H1 (cell line): ENCODE results near the gene CALM1. TPM values are rescaled to one million over a fixed set of nuclear protein-coding genes. Genes with fewer than 3 reads are reported as not detected.

Experiments
- CBX5 ChIP-seq: fragments of 300-800, 300-1000 bp; sonication (generic); IDR thresholded peaks from 2 replicates; pipeline ENCODE4 v1.7.1; 2016; ENCODE audit warnings: antibody characterized with exemption, low read length, low read depth
- EZH2 ChIP-seq: fragments of 200-600 bp; sonication (generic); IDR thresholded peaks from 2 replicates; pipeline ENCODE4 v1.7.1; 2012; ENCODE audit warnings: low read depth, mild to moderate bottlenecking, moderate library complexity, low read length, inconsistent platforms; ENCODE audit not compliant: severe bottlenecking
- GABPA ChIP-seq: IDR thresholded peaks from 2 replicates; pipeline ENCODE4 v1.6.1; 2011; ENCODE audit warnings: mild to moderate bottlenecking, low read length, moderate library complexity, borderline replicate concordance; ENCODE audit not compliant: insufficient read depth
- JUND ChIP-seq: IDR thresholded peaks from 2 replicates; pipeline ENCODE4 v1.6.1; 2011; ENCODE audit warnings: mild to moderate bottlenecking, improper control_type of control experiment, low read length
- TBP ChIP-seq: IDR thresholded peaks from 2 replicates; pipeline ENCODE4 v1.6.1; 2011; ENCODE audit warnings: low read depth, low read length, improper control_type of control experiment
- polyA plus RNA-seq, 7 experiments: library from polyadenylated mRNA; depleted of rRNA in 3 of 7; stranded (reverse) in 5 of 7; unstranded in 2 of 7; fragments of >200 nt in 5 of 7; fragments of 200-250 nt in 2 of 7; gene quantifications; 1 replicate in 5 of 7; 2 replicates in 1 of 7; 4 replicates in 1 of 7; pipeline versions ENCODE4 v1.2.1 to v1.2.3, GENCODE V29; 2011 to 2013; ENCODE audit warnings: missing spikeins in 2 of 7, mixed read lengths in 2 of 7
- total RNA-seq: library from RNA; stranded (reverse); fragmentation: NEBNext Ultra II Directional; extraction: Animal tissue kit (Norgen Biotek cat#: 25700); gene quantifications from 2 replicates; pipeline ENCODE4 v1.2.1, GENCODE V29; 2021

The CALM1 gene
- total and polyA plus RNA-seq, 2 of the 8 experiments (the other 6 are each of a cell fraction or from before 2014, with no cell fraction given) = 285 to 422 TPM

GRCh38 chr14:90450151-90450550 is 53.3 kb downstream of the CALM1 start (continued):
- TF ChIP-seq EZH2 = no peak
- no peak for TF ChIP-seq TBP
- no peak for TF ChIP-seq GABPA
- TF ChIP-seq CBX5 = no peak
- no peak for TF ChIP-seq JUND
